ENCODE measurements around the gene CEPT1. TPM values are rescaled to one million over a fixed set of nuclear protein-coding genes. Genes with fewer than 3 reads are reported as not detected.

CEPT1 gene
- total RNA-seq, 1 experiment from 2014 or later, result 45.4 TPM

GRCh38 chr1:111192658-111193519 lies 52.9 kb downstream of the CEPT1 start:
- Histone ChIP-seq H3K4me3 (no peak overlapping the region), H3K36me3 (no peaks in the 10 kb centered on the region), H3K9me3 (replicated peaks) (no peaks in the 10 kb centered on the region), H3K4me1 (replicated peaks) (no peaks in the 10 kb centered on the region), H3K27me3 (replicated peaks) (peaks cover 4% of the 10 kb centered on the region; the same call in 1 of the 2 replicates), H3K27ac (no peak overlapping the region)
- no peak for DNase-seq (ENCODE audit: low read depth in 1 of 2, low spot score in 2 of 2)

GRCh38 chr1:111193712-111194480 lies 53.9 kb downstream of the CEPT1 start:
- H3K4me3 ChIP-seq, result no peak overlapping the region
- no peak for DNase-seq (ENCODE audit: low read depth in 1 of 2, low spot score in 2 of 2)
- H3K36me3 ChIP-seq, result no peaks in the 10 kb centered on the region
- no peaks in the 10 kb centered on the region for H3K9me3 ChIP-seq (replicated peaks)
- no peak overlapping the region for H3K27ac ChIP-seq
- peaks cover 5% of the 10 kb centered on the region; the same call in 1 of the 2 replicates for H3K27me3 ChIP-seq (replicated peaks)
- H3K4me1 ChIP-seq (replicated peaks), result no peaks in the 10 kb centered on the region

GRCh38 chr1:111195002-111195684 lies 55.1 kb downstream of the CEPT1 start:
- H3K36me3 ChIP-seq, result no peaks in the 10 kb centered on the region
- no peak overlapping the region for H3K27ac ChIP-seq
- H3K27me3 ChIP-seq (replicated peaks), result peaks cover 5% of the 10 kb centered on the region; the same call in 1 of the 2 replicates
- DNase-seq (ENCODE audit: low read depth in 1 of 2, low spot score in 2 of 2), result no peak
- no peaks in the 10 kb centered on the region for H3K9me3 ChIP-seq (replicated peaks)
- H3K4me1 ChIP-seq (replicated peaks), result no peaks in the 10 kb centered on the region
- no peak overlapping the region for H3K4me3 ChIP-seq

- H3K27ac ChIP-seq, result no peak overlapping the region
- H3K4me3 ChIP-seq, result no peak overlapping the region
- no peaks in the 10 kb centered on the region for H3K4me1 ChIP-seq (replicated peaks)
- H3K36me3 ChIP-seq, result no peaks in the 10 kb centered on the region
- no peaks in the 10 kb centered on the region for H3K9me3 ChIP-seq (replicated peaks)
- peaks cover 5% of the 10 kb centered on the region; the same call in 1 of the 2 replicates for H3K27me3 ChIP-seq (replicated peaks)
- no peak for DNase-seq (ENCODE audit: low read depth in 1 of 2, low spot score in 2 of 2)
These were observed 56.2 kb downstream of the CEPT1 start for GRCh38 chr1:111196213-111196612.

GRCh38 chr1:111197598-111198284 lies 57.7 kb downstream of the CEPT1 start:
- no peak overlapping the region for H3K4me3 ChIP-seq
- no peaks in the 10 kb centered on the region for H3K4me1 ChIP-seq (replicated peaks)
- no peaks in the 10 kb centered on the region for H3K9me3 ChIP-seq (replicated peaks)
- no peaks in the 10 kb centered on the region for H3K36me3 ChIP-seq
- no peak for DNase-seq (ENCODE audit: low read depth in 1 of 2, low spot score in 2 of 2)
- H3K27ac ChIP-seq, result no peak overlapping the region
- H3K27me3 ChIP-seq (replicated peaks), result peaks cover 5% of the 10 kb centered on the region; the same call in 1 of the 2 replicates

- Histone ChIP-seq H3K27ac (no peak overlapping the region), H3K4me3 (no peak overlapping the region), H3K9me3 (replicated peaks) (no peaks in the 10 kb centered on the region), H3K36me3 (no peaks in the 10 kb centered on the region), H3K27me3 (replicated peaks) (peaks cover 12% of the 10 kb centered on the region), H3K4me1 (replicated peaks) (no peaks in the 10 kb centered on the region; the same call in 1 of the 2 replicates)
- DNase-seq (ENCODE audit: low read depth in 1 of 2, low spot score in 2 of 2), result no peak
These were observed 58.8 kb downstream of the CEPT1 start for GRCh38 chr1:111198836-111199235.

- H3K4me1 ChIP-seq (replicated peaks), result peaks cover 3% of the 10 kb centered on the region
- no peak for DNase-seq (ENCODE audit: low read depth in 1 of 2, low spot score in 2 of 2)
These were observed 59.3 kb downstream of the CEPT1 start for GRCh38 chr1:111199329-111199728.

GRCh38 chr1:111199881-111200801 lies 60.1 kb downstream of the CEPT1 start, which contains the start of gene DENND2D:
TSS of gene DENND2D (minus strand) at chr1:111200646. CDS start at chr1:111200459, 187 bp downstream.
- Histone ChIP-seq H3K36me3 (no peaks in the 10 kb centered on the region), H3K4me3 (no peak within 1 kb of the TSS), H3K9me3 (replicated peaks) (no peaks in the 10 kb centered on the region), H3K27ac (no peak within 1 kb of the TSS), H3K27me3 (replicated peaks) (peaks cover 24% of the 10 kb centered on the region), H3K4me1 (replicated peaks) (peaks cover 9% of the 10 kb centered on the region)
- DNase-seq (ENCODE audit: low read depth in 1 of 2, low spot score in 2 of 2), result no peak

More at GRCh38 chr1:111199329-111199728, 59.3 kb downstream of the CEPT1 start:
- H3K9me3 ChIP-seq (replicated peaks), result no peaks in the 10 kb centered on the region
- no peak overlapping the region for H3K4me3 ChIP-seq
- H3K36me3 ChIP-seq, result no peaks in the 10 kb centered on the region
- no peak overlapping the region for H3K27ac ChIP-seq
- peaks cover 16% of the 10 kb centered on the region for H3K27me3 ChIP-seq (replicated peaks)

GRCh38 chr1:111200802-111201161 lies 60.8 kb downstream of the CEPT1 start:
- Histone ChIP-seq H3K9me3 (replicated peaks) (no peaks in the 10 kb centered on the region), H3K27me3 (replicated peaks) (peaks cover 29% of the 10 kb centered on the region), H3K4me3 (no peak overlapping the region), H3K36me3 (no peaks in the 10 kb centered on the region), H3K27ac (no peak overlapping the region), H3K4me1 (replicated peaks) (peaks cover 12% of the 10 kb centered on the region)
- no peak for DNase-seq (ENCODE audit: low read depth in 1 of 2, low spot score in 2 of 2)

GRCh38 chr1:111201275-111202090 lies 61.5 kb downstream of the CEPT1 start:
- peaks cover 29% of the 10 kb centered on the region for H3K27me3 ChIP-seq (replicated peaks)
- peaks cover 12% of the 10 kb centered on the region for H3K4me1 ChIP-seq (replicated peaks)
- H3K36me3 ChIP-seq, result no peaks in the 10 kb centered on the region
- no peaks in the 10 kb centered on the region for H3K9me3 ChIP-seq (replicated peaks)
- no peak overlapping the region for H3K4me3 ChIP-seq
- DNase-seq (ENCODE audit: low read depth in 1 of 2, low spot score in 2 of 2), result no peak
- no peak overlapping the region for H3K27ac ChIP-seq

GRCh38 chr1:111202366-111202706 lies 62.3 kb downstream of the CEPT1 start:
- no peaks in the 10 kb centered on the region for H3K36me3 ChIP-seq
- peaks cover 12% of the 10 kb centered on the region for H3K4me1 ChIP-seq (replicated peaks)
- no peaks in the 10 kb centered on the region for H3K9me3 ChIP-seq (replicated peaks)
- H3K27ac ChIP-seq, result no peak overlapping the region
- peaks cover 29% of the 10 kb centered on the region for H3K27me3 ChIP-seq (replicated peaks)
- no peak for DNase-seq (ENCODE audit: low read depth in 1 of 2, low spot score in 2 of 2)
- H3K4me3 ChIP-seq, result no peak overlapping the region

Measured in SJSA1 (cell line).